Endothelial cell of umbilical vein (primary cell): ENCODE data around the gene GJA1. TPM values are rescaled to one million over a fixed set of nuclear protein-coding genes. Genes with fewer than 3 reads are reported as not detected.

Source experiments
- BruUV-seq: library from RNA; stranded (reverse); fragments of 400-500 nt; replicated peaks from 2 replicates; lab custom pipeline; 2021; lab: Mats Ljungman, UMichigan
- CTCF ChIA-PET: fragments of 300-600, 350-600 bp; sonication (Branson Sonifier 250); formaldehyde crosslinking; loops from one replicate; lab custom pipeline; 2021; ENCODE audit warnings: antibody characterized with exemption, inconsistent platforms; lab: Charles Lee
- POLR2A ChIA-PET: fragments of 300-600, 350-600 bp; sonication (Branson Sonifier 250); formaldehyde crosslinking; loops from one replicate; lab custom pipeline; 2021; ENCODE audit warnings: antibody characterized with exemption, inconsistent platforms; lab: Charles Lee
- DNase-seq: peaks from one replicate; pipeline ENCODE4 v3.0.0-alpha.2; 2011; ENCODE audit warnings: low read depth, low spot score
- FAIRE-seq: peaks from 2 replicates; lab custom pipeline; 2011; peaks lifted over from hg19 to GRCh38; lab: Jason Lieb, UNC
- H2AFZ ChIP-seq: 2 replicates; pipeline ENCODE4 v1.6.0; 2012; ENCODE audit warnings: low read depth, low read length, control low read depth, inconsistent platforms
- H3K27ac ChIP-seq: 2 replicates; pipeline ENCODE4 v1.5.1; 2011; ENCODE audit warnings: low read depth, mild to moderate bottlenecking, control low read depth, low read length, moderate library complexity; ENCODE audit not compliant: insufficient read depth
- H3K27me3 ChIP-seq, 2 experiments: 2 replicates each; pipeline versions ENCODE4 v1.6.0 to v1.6.1; 2011; ENCODE audit warnings: low read length in 2 of 2, mixed read lengths in 1 of 2; ENCODE audit not compliant: control insufficient read depth in 2 of 2, insufficient read depth in 2 of 2
- H3K36me3 ChIP-seq, 2 experiments: 2 replicates in 1 of 2; 3 replicates in 1 of 2; pipeline ENCODE4 v1.5.1; 2011; ENCODE audit warnings: low read length in 2 of 2, mild to moderate bottlenecking in 1 of 2, moderate library complexity in 1 of 2; ENCODE audit not compliant: control insufficient read depth in 2 of 2, insufficient read depth in 2 of 2; ENCODE audit errors: extremely low read depth in 1 of 2
- H3K4me1 ChIP-seq: 3 replicates; pipeline ENCODE4 v1.5.1; 2011; ENCODE audit warnings: mild to moderate bottlenecking, low read length; ENCODE audit not compliant: control insufficient read depth, insufficient read depth; ENCODE audit errors: extremely low read depth
- H3K4me2 ChIP-seq: 2 replicates; pipeline ENCODE4 v1.6.1; 2011; ENCODE audit warnings: low read length, control low read depth, mixed read lengths; ENCODE audit not compliant: insufficient read depth
- H3K4me3 ChIP-seq, 3 experiments: fragments of 200-600 bp in 1 of 3; sonication (generic), shearing (Covaris generic) in 1 of 3; replicated peaks in 1 of 3; 2 replicates each; pipeline ENCODE4 v1.5.1; 2011 to 2016; ENCODE audit warnings: control low read depth in 3 of 3, low read length in 3 of 3, mild to moderate bottlenecking in 2 of 3, inconsistent platforms in 1 of 3, low read depth in 1 of 3, moderate library complexity in 1 of 3; ENCODE audit not compliant: insufficient read depth in 1 of 3
- H3K79me2 ChIP-seq: 2 replicates; pipeline ENCODE4 v1.6.0; 2012; ENCODE audit warnings: low read length, inconsistent platforms; ENCODE audit not compliant: control insufficient read depth, insufficient read depth
- H3K9ac ChIP-seq: replicated peaks from 2 replicates; pipeline ENCODE3; 2011; ENCODE audit warnings: low read length, control low read depth; ENCODE audit not compliant: insufficient read depth; ENCODE audit errors: extremely low read depth
- H3K9me1 ChIP-seq: replicated peaks from 3 replicates; pipeline ENCODE4 v1.6.0; 2011; ENCODE audit warnings: mild to moderate bottlenecking, low read length; ENCODE audit not compliant: control insufficient read depth, insufficient read depth; ENCODE audit errors: extremely low read depth
- H3K9me3 ChIP-seq: replicated peaks from 2 replicates; pipeline ENCODE4 v1.5.1; 2012; ENCODE audit warnings: low read length, inconsistent platforms; ENCODE audit not compliant: control insufficient read depth, insufficient read depth
- H4K20me1 ChIP-seq: replicated peaks from 2 replicates; pipeline ENCODE3; 2011; ENCODE audit warnings: mild to moderate bottlenecking, low read length; ENCODE audit not compliant: control insufficient read depth, insufficient read depth; ENCODE audit errors: extremely low read depth
- EZH2 ChIP-seq: IDR thresholded peaks from 2 replicates; pipeline ENCODE4 v1.6.1; 2012; ENCODE audit warnings: borderline replicate concordance, low read depth, mild to moderate bottlenecking, moderate library complexity, low read length, inconsistent platforms; ENCODE audit not compliant: severe bottlenecking
- FOS ChIP-seq: IDR thresholded peaks from 2 replicates; pipeline ENCODE4 v1.6.1; 2011; ENCODE audit warnings: mild to moderate bottlenecking, low read length, moderate library complexity, borderline replicate concordance; ENCODE audit not compliant: insufficient read depth
- GATA2 ChIP-seq: IDR thresholded peaks from 2 replicates; pipeline ENCODE4 v1.7.0; 2011; ENCODE audit warnings: low read depth, mild to moderate bottlenecking, moderate library complexity, mixed read lengths, low read length; ENCODE audit not compliant: insufficient read length, insufficient read depth
- JUN ChIP-seq: IDR thresholded peaks from 2 replicates; pipeline ENCODE4 v1.6.1; 2011; ENCODE audit warnings: borderline replicate concordance, low read depth; ENCODE audit not compliant: insufficient read length, insufficient read depth
- MYC ChIP-seq: IDR thresholded peaks from one replicate; pipeline ENCODE4 v1.6.1; 2011; ENCODE audit warnings: mild to moderate bottlenecking, low read depth, low read length
- POLR2A ChIP-seq: IDR thresholded peaks from 2 replicates; pipeline ENCODE4 v1.6.1; 2012; ENCODE audit warnings: low read depth, mild to moderate bottlenecking, control low read depth, low read length
- POLR2AphosphoS5 ChIP-seq: IDR thresholded peaks from 2 replicates; pipeline ENCODE4 v1.6.1; 2012; ENCODE audit warnings: low read depth, mild to moderate bottlenecking, control low read depth, low read length, moderate library complexity; ENCODE audit not compliant: insufficient read depth
- dilution Hi-C: fragments of 300-500 bp; cut with MboI; formaldehyde crosslinking; loops from one replicate; pipeline ENCODE4 v1.15.0; 2019; ENCODE audit warnings: low sequenced_read_pairs; ENCODE audit not compliant: extremely low pct_ligation_motif_present
- intact Hi-C: fragments of 100-400 bp; cut with micrococcal nuclease; formaldehyde crosslinking; loops from one replicate; pipeline ENCODE4 v1.10.0; 2022
- polyA plus RNA-seq, 4 experiments: library from polyadenylated mRNA; depleted of rRNA in 3 of 4; stranded (reverse) in 3 of 4; unstranded in 1 of 4; fragments of >200 nt; gene quantifications; 2 replicates each; pipeline versions ENCODE4 v1.2.1 to v1.2.3, GENCODE V29; 2011 to 2012; ENCODE audit warnings: missing spikeins in 1 of 4
- total RNA-seq: library from RNA; stranded (reverse); gene quantifications from 2 replicates; pipeline ENCODE4 v1.2.3, GENCODE V29; 2021
- TF ChIP-seq, protein P1 (sequence below): IDR thresholded peaks from 2 replicates; pipeline ENCODE4 v1.6.1; 2011; ENCODE audit not compliant: insufficient read depth, insufficient read length
- TF ChIP-seq, protein P2 (sequence below), 2 donors: IDR thresholded peaks; 1 replicate in 1 of 2; 2 replicates in 1 of 2; pipeline ENCODE4 v1.5.1; 2011; ENCODE audit warnings: low read length in 2 of 2, mild to moderate bottlenecking in 2 of 2, moderate library complexity in 2 of 2, control low read depth in 1 of 2, inconsistent platforms in 1 of 2, low read depth in 1 of 2; ENCODE audit not compliant: insufficient read depth in 1 of 2; ENCODE audit errors: extremely low read depth in 1 of 2

GJA1 gene
- total and polyA plus RNA-seq, 2 donors (not counting 3 experiments of a cell fraction or from before 2014, with no cell fraction given), result 185 to 235 TPM

DNA sequence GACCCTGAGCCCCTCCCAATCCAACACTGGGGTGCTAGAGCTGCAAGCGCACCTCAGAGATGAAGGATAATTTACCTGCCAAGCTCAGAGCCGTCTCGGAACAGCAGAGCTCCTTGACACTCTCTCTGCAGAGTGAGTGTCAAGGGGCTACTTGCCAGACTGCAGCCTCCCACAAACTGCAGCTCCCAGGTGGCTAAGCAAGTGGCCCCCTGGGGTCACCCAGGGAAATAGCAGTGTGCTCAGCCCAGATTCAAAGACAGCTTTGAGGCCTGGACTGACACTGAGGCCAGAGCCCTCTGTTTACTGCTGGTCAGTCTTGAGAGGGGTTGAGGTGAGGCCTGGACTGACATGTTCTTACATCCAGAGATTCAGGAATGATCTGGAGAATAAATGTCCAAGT lies 46.0 kb upstream of the GJA1 start:
- DNase-seq (no peak), FAIRE-seq (no peak)
- Histone ChIP-seq H3K9me1 (no peaks in the 10 kb centered on the region), H3K79me2 (no peaks in the 10 kb centered on the region), H3K36me3 (no peaks in the 10 kb centered on the region), H2AFZ (no peak overlapping the region), H3K27me3 (no peaks in the 10 kb centered on the region), H3K9me3 (no peaks in the 10 kb centered on the region), H3K9ac (no peak overlapping the region), H4K20me1 (no peaks in the 10 kb centered on the region), H3K27ac (no peak overlapping the region), H3K4me1 (no peaks in the 10 kb centered on the region), H3K4me3 (no peak overlapping the region), H3K4me2 (no peak overlapping the region)
- ChIA-PET POLR2A (no interaction called here), CTCF (interaction anchor here (1.0 kb wide), 1 partner anchor 11 kb away, joined by 3 read pairs; no protein-coding TSS in a partner anchor)
- dilution Hi-C loops (no loop called here), intact Hi-C loops (no loop called here)
- TF ChIP-seq FOS (no peak), EZH2 (no peak), MYC (no peak), JUN (no peak), GATA2 (no peak), POLR2A (no peak), POLR2AphosphoS5 (no peak)
- TF ChIP-seq, protein P1, sequence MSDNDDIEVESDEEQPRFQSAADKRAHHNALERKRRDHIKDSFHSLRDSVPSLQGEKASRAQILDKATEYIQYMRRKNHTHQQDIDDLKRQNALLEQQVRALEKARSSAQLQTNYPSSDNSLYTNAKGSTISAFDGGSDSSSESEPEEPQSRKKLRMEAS, result no peak
- TF ChIP-seq, protein P2, sequence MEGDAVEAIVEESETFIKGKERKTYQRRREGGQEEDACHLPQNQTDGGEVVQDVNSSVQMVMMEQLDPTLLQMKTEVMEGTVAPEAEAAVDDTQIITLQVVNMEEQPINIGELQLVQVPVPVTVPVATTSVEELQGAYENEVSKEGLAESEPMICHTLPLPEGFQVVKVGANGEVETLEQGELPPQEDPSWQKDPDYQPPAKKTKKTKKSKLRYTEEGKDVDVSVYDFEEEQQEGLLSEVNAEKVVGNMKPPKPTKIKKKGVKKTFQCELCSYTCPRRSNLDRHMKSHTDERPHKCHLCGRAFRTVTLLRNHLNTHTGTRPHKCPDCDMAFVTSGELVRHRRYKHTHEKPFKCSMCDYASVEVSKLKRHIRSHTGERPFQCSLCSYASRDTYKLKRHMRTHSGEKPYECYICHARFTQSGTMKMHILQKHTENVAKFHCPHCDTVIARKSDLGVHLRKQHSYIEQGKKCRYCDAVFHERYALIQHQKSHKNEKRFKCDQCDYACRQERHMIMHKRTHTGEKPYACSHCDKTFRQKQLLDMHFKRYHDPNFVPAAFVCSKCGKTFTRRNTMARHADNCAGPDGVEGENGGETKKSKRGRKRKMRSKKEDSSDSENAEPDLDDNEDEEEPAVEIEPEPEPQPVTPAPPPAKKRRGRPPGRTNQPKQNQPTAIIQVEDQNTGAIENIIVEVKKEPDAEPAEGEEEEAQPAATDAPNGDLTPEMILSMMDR (IDR thresholded peaks at IDR 0.05; ENCODE audit: extremely low read depth in 1 of 2, insufficient read depth in 1 of 2, low read depth in 1 of 2, low read length in 2 of 2), result no peak
- BruUV-seq, result no TSS peak
